PC-9 (cell line): ENCODE data around the gene KLHL25. TPM values are rescaled to one million over a fixed set of nuclear protein-coding genes. Genes with fewer than 3 reads are reported as not detected.

Source experiments
- BruUV-seq: library from RNA; stranded (reverse); fragments of 400-500 nt; replicated peaks from 2 replicates; lab custom pipeline; 2021; lab: Mats Ljungman, UMichigan
- CTCF ChIA-PET: fragments of 300-600 bp; sonication (Branson Sonifier 250); formaldehyde crosslinking; loops from one replicate; lab custom pipeline; 2022; ENCODE audit warnings: antibody characterized with exemption; lab: Charles Lee
- POLR2A ChIA-PET: fragments of 300-600 bp; sonication (Branson Sonifier 250); formaldehyde crosslinking; loops from one replicate; lab custom pipeline; 2022; ENCODE audit warnings: antibody characterized with exemption; ENCODE audit not compliant: unreplicated experiment; lab: Charles Lee
- DNase-seq, 2 experiments: peaks; one replicate each; pipeline versions ENCODE4 v3.0.0 to v3.0.0-alpha.2; 2015 to 2022; ENCODE audit warnings: mixed read lengths in 1 of 2
- H2AFZ ChIP-seq: fragments of 200-600 bp; sonication (generic); 2 replicates; pipeline ENCODE4 v1.8.1; 2017; ENCODE audit warnings: antibody characterized with exemption
- H3F3A ChIP-seq: fragments of 200-600 bp; sonication (generic); 2 replicates; pipeline ENCODE4 v1.8.1; 2017; ENCODE audit warnings: antibody characterized with exemption, mild to moderate bottlenecking, low read depth; ENCODE audit not compliant: insufficient read depth
- H3K27ac ChIP-seq: fragments of 200-600 bp; sonication (generic); 2 replicates; pipeline ENCODE4 v1.6.1; 2016; ENCODE audit warnings: mixed run types
- H3K27me3 ChIP-seq: fragments of 200-600 bp; sonication (generic); 2 replicates; pipeline ENCODE4 v1.6.1; 2016; ENCODE audit warnings: low read depth, mixed run types; ENCODE audit not compliant: insufficient read depth
- H3K36me3 ChIP-seq: fragments of 200-600 bp; sonication (generic); 2 replicates; pipeline ENCODE4 v1.6.1; 2016; ENCODE audit warnings: low read depth, mixed run types
- H3K4me1 ChIP-seq: fragments of 200-600 bp; sonication (generic); replicated peaks from 2 replicates; pipeline ENCODE4 v1.6.1; 2016; ENCODE audit warnings: mixed run types; ENCODE audit not compliant: insufficient read depth
- H3K4me2 ChIP-seq: fragments of 200-600 bp; sonication (generic); 2 replicates; pipeline ENCODE4 v1.6.1; 2017; ENCODE audit warnings: mixed run types
- H3K4me3 ChIP-seq: fragments of 200-600 bp; sonication (generic); 2 replicates; pipeline ENCODE4 v1.6.1; 2016; ENCODE audit warnings: mixed run types
- H3K79me2 ChIP-seq: fragments of 200-600 bp; sonication (generic); 2 replicates; pipeline ENCODE4 v1.6.1; 2017; ENCODE audit warnings: low read depth, mixed run types
- H3K9me2 ChIP-seq: fragments of 200-600 bp; sonication (generic); 2 replicates; pipeline ENCODE4 v1.8.1; 2017; ENCODE audit warnings: mild to moderate bottlenecking; ENCODE audit not compliant: insufficient read depth
- H3K9me3 ChIP-seq: fragments of 200-600 bp; sonication (generic); 2 replicates; pipeline ENCODE4 v1.8.1; 2016; ENCODE audit warnings: low read depth; ENCODE audit not compliant: insufficient read depth
- H4K20me1 ChIP-seq: fragments of 200-600 bp; sonication (generic); 2 replicates; pipeline ENCODE4 v1.8.1; 2017; ENCODE audit not compliant: insufficient read depth
- EZH2 ChIP-seq: fragments of 200-600 bp; sonication (generic); IDR thresholded peaks from 2 replicates; pipeline ENCODE4 v1.8.0; 2017; ENCODE audit warnings: antibody characterized with exemption, low read depth
- intact Hi-C: fragments of 100-400 bp; cut with micrococcal nuclease; formaldehyde crosslinking; loops from one replicate; pipeline ENCODE4 v1.10.0; 2022; ENCODE audit not compliant: unreplicated experiment
- total RNA-seq: library from RNA; stranded (reverse); gene quantifications from 2 replicates; pipeline ENCODE4 v1.2.3, GENCODE V29; 2021
- TF ChIP-seq, protein P1 (sequence below): fragments of 200-600 bp; sonication (generic); conservative IDR thresholded peaks from 2 replicates; pipeline ENCODE4 v1.6.1; 2017; ENCODE audit warnings: mixed run types, antibody characterized with exemption, mild to moderate bottlenecking, moderate library complexity

KLHL25 gene
- total RNA-seq, 1 experiment from 2014 or later, result 5.3 TPM

DNA sequence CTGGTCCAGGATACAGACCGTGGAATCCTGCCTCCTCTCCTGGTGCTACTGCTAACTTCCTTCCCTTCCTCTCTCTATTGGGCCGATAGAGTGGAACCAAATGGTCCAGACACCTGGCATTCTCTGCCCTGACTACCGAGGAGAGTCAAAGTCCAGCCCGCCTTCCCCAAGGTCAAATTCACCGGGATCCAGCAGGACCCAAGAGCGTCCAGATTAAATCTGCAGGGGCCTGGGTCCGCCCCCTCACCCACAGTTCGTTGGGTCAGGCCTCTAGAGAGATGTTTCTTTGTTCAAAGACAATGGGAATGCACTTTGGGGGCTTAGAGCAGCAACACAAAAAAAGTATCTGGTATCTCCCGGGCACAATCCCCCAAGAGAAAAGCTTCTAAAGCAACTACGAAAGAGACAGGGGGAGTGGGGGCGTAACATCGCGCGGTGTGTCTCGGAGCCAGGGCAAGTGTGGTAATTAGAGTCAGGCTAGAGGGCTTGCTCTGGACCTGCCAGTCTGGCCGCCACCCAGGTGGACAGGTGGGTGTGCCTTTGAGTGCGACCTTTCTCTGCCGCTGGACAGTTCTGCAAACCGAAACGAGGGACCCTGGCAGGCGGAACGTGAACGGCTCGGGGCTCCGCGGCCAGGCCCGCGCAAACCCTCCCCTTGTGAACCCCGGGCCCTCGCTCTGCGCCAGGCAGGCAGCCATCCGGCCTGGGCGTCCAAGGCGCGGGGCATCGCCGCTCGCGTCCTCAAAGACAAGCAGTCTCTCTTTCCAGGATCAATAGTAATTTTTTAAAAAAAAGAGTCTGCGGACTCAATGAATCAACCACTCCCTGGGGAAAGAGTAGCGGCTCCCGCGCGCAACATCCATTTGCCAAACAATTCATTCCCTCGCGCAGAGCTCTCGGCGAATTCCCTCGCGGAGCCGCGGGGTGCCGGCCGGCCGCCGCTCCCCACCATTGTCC, 806 bp downstream of the KLHL25 start:
- Histone ChIP-seq H3F3A (no peaks in the 10 kb centered on the region), H3K79me2 (peaks cover 28% of the 10 kb centered on the region), H3K4me1 (peaks cover 30% of the 10 kb centered on the region), H3K27ac (no peak overlapping the region), H4K20me1 (no peaks in the 10 kb centered on the region), H3K9me3 (no peaks in the 10 kb centered on the region), H2AFZ (peak overlapping the region; percentile 98), H3K36me3 (no peaks in the 10 kb centered on the region), H3K4me3 (peak overlapping the region; percentile 87), H3K27me3 (no peaks in the 10 kb centered on the region), H3K4me2 (peak overlapping the region; percentile 99), H3K9me2 (no peaks in the 10 kb centered on the region)
- ChIA-PET CTCF (no interaction called here), POLR2A (interaction anchor here (0.5 kb wide), 1 partner anchor 64 kb away, joined by 3 read pairs; no protein-coding TSS in a partner anchor)
- TF ChIP-seq, protein P1, sequence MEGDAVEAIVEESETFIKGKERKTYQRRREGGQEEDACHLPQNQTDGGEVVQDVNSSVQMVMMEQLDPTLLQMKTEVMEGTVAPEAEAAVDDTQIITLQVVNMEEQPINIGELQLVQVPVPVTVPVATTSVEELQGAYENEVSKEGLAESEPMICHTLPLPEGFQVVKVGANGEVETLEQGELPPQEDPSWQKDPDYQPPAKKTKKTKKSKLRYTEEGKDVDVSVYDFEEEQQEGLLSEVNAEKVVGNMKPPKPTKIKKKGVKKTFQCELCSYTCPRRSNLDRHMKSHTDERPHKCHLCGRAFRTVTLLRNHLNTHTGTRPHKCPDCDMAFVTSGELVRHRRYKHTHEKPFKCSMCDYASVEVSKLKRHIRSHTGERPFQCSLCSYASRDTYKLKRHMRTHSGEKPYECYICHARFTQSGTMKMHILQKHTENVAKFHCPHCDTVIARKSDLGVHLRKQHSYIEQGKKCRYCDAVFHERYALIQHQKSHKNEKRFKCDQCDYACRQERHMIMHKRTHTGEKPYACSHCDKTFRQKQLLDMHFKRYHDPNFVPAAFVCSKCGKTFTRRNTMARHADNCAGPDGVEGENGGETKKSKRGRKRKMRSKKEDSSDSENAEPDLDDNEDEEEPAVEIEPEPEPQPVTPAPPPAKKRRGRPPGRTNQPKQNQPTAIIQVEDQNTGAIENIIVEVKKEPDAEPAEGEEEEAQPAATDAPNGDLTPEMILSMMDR, result no peak
- TF ChIP-seq EZH2, result no peak
- DNase-seq, result peak in 1 of 2 experiments; percentile 49
- intact Hi-C loops, result no loop called here
- TSS peak; percentile 55 for BruUV-seq

DNA sequence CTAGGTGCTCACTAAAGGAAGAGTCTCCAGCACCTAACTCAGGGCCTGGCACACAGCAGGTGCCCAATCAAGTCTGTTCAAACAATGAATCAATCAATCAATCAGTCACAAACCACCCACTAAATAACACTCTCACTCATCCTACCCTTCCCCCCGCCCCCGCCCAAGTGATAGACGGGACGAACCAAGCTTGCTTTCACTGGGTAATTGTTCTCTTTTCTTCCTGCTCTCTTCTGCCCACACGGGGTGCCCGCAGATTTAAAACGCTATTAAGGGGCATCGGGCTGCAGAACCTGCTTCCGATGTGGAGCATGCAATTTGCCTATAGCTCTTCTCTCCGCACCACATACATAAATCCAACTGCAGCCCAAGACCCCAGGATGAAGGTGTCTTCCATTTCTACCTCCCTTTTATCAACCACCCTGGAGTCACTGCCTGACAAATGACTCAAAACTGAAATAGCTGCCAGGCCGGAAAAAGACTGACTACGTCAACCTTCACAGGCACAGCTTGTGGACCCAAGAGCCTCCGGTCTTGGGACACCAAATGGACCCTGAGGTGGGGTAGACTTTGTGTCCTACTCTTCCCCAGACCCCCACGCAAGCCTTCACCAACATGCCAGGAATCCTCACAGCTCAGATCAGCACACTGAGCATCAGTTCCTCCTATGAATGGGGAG, 1.7 kb downstream of the KLHL25 start:
- DNase-seq, result no peak
- no TSS peak for BruUV-seq
- ChIA-PET CTCF (no interaction called here), POLR2A (interaction anchor here (0.5 to 0.7 kb wide), 2 partner anchors 33 to 63 kb away, joined by 3 read pairs; no protein-coding TSS in a partner anchor)
- Histone ChIP-seq H3K9me2 (no peaks in the 10 kb centered on the region), H3K27me3 (no peaks in the 10 kb centered on the region), H3K4me1 (peaks cover 37% of the 10 kb centered on the region), H3K9me3 (no peaks in the 10 kb centered on the region), H4K20me1 (no peaks in the 10 kb centered on the region), H3K79me2 (peaks cover 37% of the 10 kb centered on the region), H3F3A (no peaks in the 10 kb centered on the region), H3K4me3 (peak overlapping the region; percentile 87; the same call in 1 of the 2 replicates), H2AFZ (no peak overlapping the region), H3K36me3 (no peaks in the 10 kb centered on the region), H3K4me2 (peak overlapping the region; percentile 99), H3K27ac (no peak overlapping the region)
- intact Hi-C loops, result no loop called here
- TF ChIP-seq, protein P1, result no peak
- no peak for TF ChIP-seq EZH2

DNA sequence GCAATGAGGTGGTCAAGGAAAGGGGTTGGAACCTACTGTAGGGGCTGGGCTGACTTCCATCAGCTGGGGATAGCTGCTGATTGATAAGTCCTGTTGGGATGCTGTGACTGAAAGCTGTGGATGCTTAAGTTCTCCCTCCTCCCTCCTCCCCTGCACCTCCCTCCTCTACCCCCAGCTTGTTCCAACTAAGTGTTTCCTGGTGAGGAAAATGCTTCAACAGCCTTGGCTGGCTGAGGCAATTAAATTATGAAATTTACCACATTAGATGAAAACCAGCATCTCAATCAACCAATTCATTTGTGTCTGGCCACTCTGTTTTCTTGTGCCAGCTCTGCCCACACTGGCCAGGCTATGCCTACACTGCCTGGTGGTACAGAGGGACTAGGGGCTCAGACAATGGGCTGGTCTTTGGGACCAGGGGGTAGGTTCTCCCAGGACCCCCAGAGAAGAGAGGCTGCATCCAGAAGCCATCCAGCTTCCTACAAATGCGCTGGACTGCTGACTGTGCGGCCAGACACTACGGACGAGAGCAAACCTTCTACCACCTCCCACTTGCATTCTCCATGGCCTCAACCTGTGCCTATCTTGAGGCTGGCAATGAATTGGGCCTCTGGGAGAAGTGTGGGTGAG, 2.5 kb downstream of the KLHL25 start:
- CTCF ChIA-PET, result interaction anchor here (0.6 kb wide), 1 partner anchor 811 kb away, joined by 7 read pairs; no protein-coding TSS in a partner anchor
- Histone ChIP-seq H3K4me2 (no peak overlapping the region), H3K27ac (no peak overlapping the region), H3K4me3 (no peak overlapping the region), H3F3A (peaks cover 5% of the 10 kb centered on the region; the same call in 1 of the 2 replicates), H2AFZ (no peak overlapping the region), H3K79me2 (peaks cover 43% of the 10 kb centered on the region), H3K9me2 (no peaks in the 10 kb centered on the region), H3K27me3 (no peaks in the 10 kb centered on the region), H3K36me3 (no peaks in the 10 kb centered on the region), H3K9me3 (no peaks in the 10 kb centered on the region), H4K20me1 (no peaks in the 10 kb centered on the region), H3K4me1 (peaks cover 43% of the 10 kb centered on the region)
- no peak for TF ChIP-seq EZH2
- TF ChIP-seq, protein P1, result no peak
- intact Hi-C loops, result no loop called here
- no TSS peak for BruUV-seq
- no peak for DNase-seq
- POLR2A ChIA-PET, result no interaction called here
